H9 (cell line): ENCODE results near the gene RNF125. TPM values are rescaled to one million over a fixed set of nuclear protein-coding genes. Genes with fewer than 3 reads are reported as not detected.

Source experiments
- DNase-seq: peaks from one replicate; pipeline ENCODE4 v3.0.0-alpha.2; 2017
- H2AFZ ChIP-seq: one replicate; pipeline ENCODE4 v1.6.1; 2013; ENCODE audit warnings: mild to moderate bottlenecking, low read length, control low read depth, moderate library complexity
- H2AK5ac ChIP-seq: 2 replicates; pipeline ENCODE4 v1.6.1; 2013; ENCODE audit warnings: low read length, control low read depth, mixed read lengths; ENCODE audit not compliant: insufficient read length
- H2BK120ac ChIP-seq: one replicate; pipeline ENCODE4 v1.6.1; 2013; ENCODE audit warnings: low read depth, mild to moderate bottlenecking, low read length, control low read depth, inconsistent platforms; ENCODE audit not compliant: poor library complexity, severe bottlenecking
- H2BK12ac ChIP-seq: 2 replicates; pipeline ENCODE4 v1.6.1; 2013; ENCODE audit warnings: low read length, control low read depth, mixed read lengths, low read depth; ENCODE audit not compliant: insufficient read length
- H2BK15ac ChIP-seq: 2 replicates; pipeline ENCODE4 v1.6.1; 2013; ENCODE audit warnings: low read depth, low read length, control low read depth
- H2BK20ac ChIP-seq: one replicate; pipeline ENCODE4 v1.6.1; 2013; ENCODE audit warnings: low read depth, mild to moderate bottlenecking, low read length, control low read depth, inconsistent platforms; ENCODE audit not compliant: poor library complexity, severe bottlenecking
- H2BK5ac ChIP-seq: 2 replicates; pipeline ENCODE4 v1.6.1; 2013; ENCODE audit warnings: low read length, control low read depth, mixed read lengths; ENCODE audit not compliant: insufficient read length
- H3K14ac ChIP-seq: 2 replicates; pipeline ENCODE4 v1.6.1; 2013; ENCODE audit warnings: low read length, control low read depth; ENCODE audit not compliant: insufficient read depth
- H3K18ac ChIP-seq: 2 replicates; pipeline ENCODE4 v1.6.1; 2013; ENCODE audit warnings: low read depth, mild to moderate bottlenecking, mixed read lengths, low read length, control low read depth; ENCODE audit not compliant: insufficient read length
- H3K23ac ChIP-seq: 2 replicates; pipeline ENCODE4 v1.6.1; 2013; ENCODE audit warnings: low read length, control low read depth, mixed read lengths, low read depth; ENCODE audit not compliant: insufficient read length
- H3K23me2 ChIP-seq: 2 replicates; pipeline ENCODE4 v1.6.1; 2013; ENCODE audit warnings: low read depth, mild to moderate bottlenecking, mixed read lengths, low read length, control low read depth; ENCODE audit not compliant: insufficient read length, poor library complexity, severe bottlenecking
- H3K27ac ChIP-seq: 2 replicates; pipeline ENCODE4 v1.5.1; 2013; ENCODE audit warnings: low read length, control low read depth, mixed read lengths, low read depth; ENCODE audit not compliant: insufficient read length
- H3K27me3 ChIP-seq: 2 replicates; pipeline ENCODE4 v1.6.1; 2013; ENCODE audit warnings: low read length, control low read depth, inconsistent platforms; ENCODE audit not compliant: insufficient read depth
- H3K4ac ChIP-seq: 2 replicates; pipeline ENCODE4 v1.6.1; 2013; ENCODE audit warnings: low read depth, mild to moderate bottlenecking, control low read depth, inconsistent platforms, low read length, moderate library complexity
- H3K4me1 ChIP-seq: 2 replicates; pipeline ENCODE4 v1.6.1; 2013; ENCODE audit warnings: low read length, control low read depth, inconsistent platforms; ENCODE audit not compliant: insufficient read depth
- H3K4me2 ChIP-seq: 2 replicates; pipeline ENCODE4 v1.6.1; 2013; ENCODE audit warnings: low read length, control low read depth, mixed read lengths; ENCODE audit not compliant: insufficient read length, insufficient read depth
- H3K56ac ChIP-seq: 2 replicates; pipeline ENCODE4 v1.6.1; 2013; ENCODE audit warnings: low read depth, mild to moderate bottlenecking, mixed read lengths, low read length, control low read depth; ENCODE audit not compliant: insufficient read length
- H3K79me1 ChIP-seq: 2 replicates; pipeline ENCODE4 v1.6.1; 2013; ENCODE audit warnings: low read depth, mild to moderate bottlenecking, moderate library complexity, low read length, control low read depth, inconsistent platforms; ENCODE audit not compliant: insufficient read depth, poor library complexity, severe bottlenecking
- H3K79me2 ChIP-seq: 2 replicates; pipeline ENCODE4 v1.6.1; 2013; ENCODE audit warnings: low read length, control low read depth, inconsistent platforms; ENCODE audit not compliant: insufficient read depth
- H3K9ac ChIP-seq: 2 replicates; pipeline ENCODE4 v1.6.1; 2013; ENCODE audit warnings: low read length, control low read depth, mixed read lengths; ENCODE audit not compliant: insufficient read length; ENCODE audit errors: extremely low read depth
- H3K9me3 ChIP-seq: one replicate; pipeline ENCODE4 v1.6.1; 2013; ENCODE audit warnings: low read depth, low read length, inconsistent platforms; ENCODE audit not compliant: control insufficient read depth
- H3T11ph ChIP-seq: one replicate; pipeline ENCODE4 v1.6.1; 2013; ENCODE audit warnings: mild to moderate bottlenecking, low read length, control low read depth, inconsistent platforms
- H4K20me1 ChIP-seq: one replicate; pipeline ENCODE4 v1.6.1; 2013; ENCODE audit not compliant: control insufficient read depth, insufficient read length, insufficient read depth
- H4K5ac ChIP-seq: 2 replicates; pipeline ENCODE4 v1.6.1; 2013; ENCODE audit warnings: low read depth, mild to moderate bottlenecking, mixed read lengths, low read length, control low read depth; ENCODE audit not compliant: insufficient read length
- H4K8ac ChIP-seq: replicated peaks from 2 replicates; pipeline ENCODE4 v1.6.1; 2013; ENCODE audit warnings: low read length, control low read depth, mixed read lengths, low read depth; ENCODE audit not compliant: insufficient read length
- H4K91ac ChIP-seq: 2 replicates; pipeline ENCODE4 v1.6.1; 2013; ENCODE audit warnings: low read depth, mild to moderate bottlenecking, moderate library complexity, mixed read lengths, low read length, control low read depth; ENCODE audit not compliant: insufficient read length
- H3K27ac Mint-ChIP-seq, 3 experiments: 2 replicates in 2 of 3; 3 replicates in 1 of 3; pipeline ENCODE4 v1.8.0; 2020 to 2021; ENCODE audit warnings: mixed read lengths in 3 of 3, mild to moderate bottlenecking in 1 of 3, moderate library complexity in 1 of 3
- H3K27me3 Mint-ChIP-seq: 2 replicates; pipeline ENCODE4 v1.8.0; 2021; ENCODE audit warnings: low read depth, mild to moderate bottlenecking, moderate library complexity, mixed read lengths
- H3K36me3 Mint-ChIP-seq, 3 experiments: 2 replicates in 2 of 3; 3 replicates in 1 of 3; pipeline ENCODE4 v1.8.0; 2020 to 2021; ENCODE audit warnings: low read depth in 3 of 3, mixed read lengths in 3 of 3; ENCODE audit not compliant: insufficient read depth in 1 of 3
- H3K4me1 Mint-ChIP-seq, 2 experiments: 2 replicates each; pipeline ENCODE4 v1.8.0; 2020; ENCODE audit warnings: mixed read lengths in 2 of 2
- H3K4me3 Mint-ChIP-seq, 2 experiments: 2 replicates in 1 of 2; 3 replicates in 1 of 2; pipeline ENCODE4 v1.8.0; 2020 to 2021; ENCODE audit warnings: mild to moderate bottlenecking in 2 of 2, mixed read lengths in 2 of 2, moderate library complexity in 1 of 2
- H3K9me3 Mint-ChIP-seq, 2 experiments: 2 replicates in 1 of 2; 3 replicates in 1 of 2; pipeline ENCODE4 v1.8.0; 2020; ENCODE audit warnings: mild to moderate bottlenecking in 2 of 2, mixed read lengths in 2 of 2, moderate library complexity in 1 of 2
- WGBS: extraction: QIAGEN DNeasy Blood & Tissue Kit; methylation state at CpG from one replicate; pipeline ENCODE4 v1.1.7; 2013; ENCODE audit warnings: missing lambda C conversion rate, low lambda C conversion rate, mixed read lengths; ENCODE audit not compliant: insufficient read length; ENCODE audit errors: extremely low coverage; 5-methylcytosine and 5-hydroxymethylcytosine counted together
- total RNA-seq: library from RNA; stranded (reverse); gene quantifications from 2 replicates; pipeline ENCODE4 v1.2.1, GENCODE V29; 2021
- TF ChIP-seq, protein P1 (sequence below): fragments of 200-600 bp; sonication (generic); conservative IDR thresholded peaks from 3 replicates; pipeline ENCODE4 v1.8.0; 2021; ENCODE audit warnings: antibody characterized with exemption, mild to moderate bottlenecking

RNF125 gene
- total RNA-seq, 1 experiment from 2014 or later = 8.3 TPM

- Histone ChIP-seq H4K91ac (no peak overlapping the region), H3K4me1 (peaks cover 3% of the 10 kb centered on the region; the same call in 1 of the 2 replicates), H3T11ph (no peak overlapping the region), H3K4me2 (no peak overlapping the region), H4K5ac (no peak overlapping the region), H2BK120ac (no peak overlapping the region), H2AFZ (no peak overlapping the region), H3K14ac (no peak overlapping the region), H4K20me1 (no peaks in the 10 kb centered on the region), H2BK5ac (no peak overlapping the region), H3K23ac (no peak overlapping the region), H3K79me1 (no peaks in the 10 kb centered on the region), H3K27me3 (no peaks in the 10 kb centered on the region), H3K9me3 (peaks cover 6% of the 10 kb centered on the region), H4K8ac (no peak overlapping the region), H3K27ac (no peak overlapping the region), H3K9ac (no peak overlapping the region), H3K4ac (no peak overlapping the region), H2AK5ac (no peak overlapping the region), H3K18ac (no peak overlapping the region), H3K23me2 (no peaks in the 10 kb centered on the region), H3K79me2 (no peaks in the 10 kb centered on the region), H2BK12ac (no peak overlapping the region), H2BK20ac (no peak overlapping the region), H2BK15ac (no peak overlapping the region), H3K56ac (no peak overlapping the region)
- TF ChIP-seq, protein P1, sequence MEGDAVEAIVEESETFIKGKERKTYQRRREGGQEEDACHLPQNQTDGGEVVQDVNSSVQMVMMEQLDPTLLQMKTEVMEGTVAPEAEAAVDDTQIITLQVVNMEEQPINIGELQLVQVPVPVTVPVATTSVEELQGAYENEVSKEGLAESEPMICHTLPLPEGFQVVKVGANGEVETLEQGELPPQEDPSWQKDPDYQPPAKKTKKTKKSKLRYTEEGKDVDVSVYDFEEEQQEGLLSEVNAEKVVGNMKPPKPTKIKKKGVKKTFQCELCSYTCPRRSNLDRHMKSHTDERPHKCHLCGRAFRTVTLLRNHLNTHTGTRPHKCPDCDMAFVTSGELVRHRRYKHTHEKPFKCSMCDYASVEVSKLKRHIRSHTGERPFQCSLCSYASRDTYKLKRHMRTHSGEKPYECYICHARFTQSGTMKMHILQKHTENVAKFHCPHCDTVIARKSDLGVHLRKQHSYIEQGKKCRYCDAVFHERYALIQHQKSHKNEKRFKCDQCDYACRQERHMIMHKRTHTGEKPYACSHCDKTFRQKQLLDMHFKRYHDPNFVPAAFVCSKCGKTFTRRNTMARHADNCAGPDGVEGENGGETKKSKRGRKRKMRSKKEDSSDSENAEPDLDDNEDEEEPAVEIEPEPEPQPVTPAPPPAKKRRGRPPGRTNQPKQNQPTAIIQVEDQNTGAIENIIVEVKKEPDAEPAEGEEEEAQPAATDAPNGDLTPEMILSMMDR = no peak
- no peak overlapping the region for H3K27ac Mint-ChIP-seq
- H3K27me3 Mint-ChIP-seq = peaks cover 3% of the 10 kb centered on the region; the same call in 1 of the 2 replicates
- no peak for DNase-seq
- peaks cover 11 to 18% (median 15%) of the 10 kb centered on the region in 3 experiments for H3K36me3 Mint-ChIP-seq
- WGBS = no CpG with 5 or more reads among the region's 3 CpGs
- peaks cover 4% of the 10 kb centered on the region in 2 experiments for H3K4me1 Mint-ChIP-seq
- H3K4me3 Mint-ChIP-seq = no peak overlapping the region
- H3K9me3 Mint-ChIP-seq = peaks cover 21 to 28% of the 10 kb centered on the region in 2 experiments
Observed at GRCh38 chr18:31970617-31971016, 48.0 kb upstream of the RNF125 start.
